HEK293 (cell line): ENCODE measurements around the gene MUC2.

Experiments used
- CTCF ChIA-PET: fragments of 350-600 bp; formaldehyde crosslinking; extraction: SDS; loops from one replicate; lab custom pipeline; 2021; ENCODE audit warnings: antibody characterized with exemption; lab: Yijun Ruan, JAX
- POLR2A ChIA-PET: fragments of 300-600 bp; formaldehyde crosslinking; extraction: SDS; loops from one replicate; lab custom pipeline; 2020; ENCODE audit warnings: antibody characterized with exemption, inconsistent platforms; lab: Yijun Ruan, JAX
- H3K27ac ChIP-seq: fragments of 200-500 bp; sonication (Bioruptor generic); 2 replicates; pipeline ENCODE4 v1.5.1; 2014; ENCODE audit warnings: low read depth, low read length, control low read depth, inconsistent platforms; ENCODE audit errors: extremely low read depth
- H3K36me3 ChIP-seq, 2 experiments: fragments of 200-500 bp in 1 of 2; sonication (Bioruptor generic) in 1 of 2; 1 replicate in 1 of 2; 2 replicates in 1 of 2; pipeline ENCODE4 v1.5.1; 2014 to 2017; ENCODE audit warnings: inconsistent platforms in 2 of 2, low read length in 2 of 2; ENCODE audit not compliant: control insufficient read depth in 2 of 2, insufficient read depth in 1 of 2
- H3K4me1 ChIP-seq: fragments of 200-500 bp; sonication (Bioruptor generic); 2 replicates; pipeline ENCODE4 v1.5.1; 2014; ENCODE audit warnings: mild to moderate bottlenecking, low read length, inconsistent platforms; ENCODE audit not compliant: control insufficient read depth, insufficient read depth
- H3K4me3 ChIP-seq: 2 replicates; pipeline ENCODE4 v1.5.1; 2011; ENCODE audit warnings: low read depth, mild to moderate bottlenecking, control low read depth, low read length, moderate library complexity
- H3K9me3 ChIP-seq: fragments of 200-500 bp; sonication (Bioruptor generic); 2 replicates; pipeline ENCODE4 v1.5.1; 2014; ENCODE audit warnings: low read depth, low read length, inconsistent platforms; ENCODE audit not compliant: control insufficient read depth, insufficient read depth
- EGR2 ChIP-seq: fragments of 450-650 bp; formaldehyde crosslinking; IDR thresholded peaks from 2 replicates; pipeline ENCODE4 v1.5.1; 2016; ENCODE audit warnings: low read depth, missing biosample characterization, missing genetic modification characterization
- GLI2 ChIP-seq: fragments of 450-650 bp; formaldehyde crosslinking; IDR thresholded peaks from 2 replicates; pipeline ENCODE4; 2017; ENCODE audit warnings: missing biosample characterization, missing genetic modification characterization, low read depth, borderline replicate concordance
- KLF10 ChIP-seq: fragments of 450-650 bp; IDR thresholded peaks from 2 replicates; pipeline ENCODE4 v1.5.1; 2018; ENCODE audit warnings: missing biosample characterization, mild to moderate bottlenecking, missing genetic modification characterization
- SP2 ChIP-seq: fragments of 450-650 bp; formaldehyde crosslinking; IDR thresholded peaks from 2 replicates; pipeline ENCODE4 v1.5.1; 2016; ENCODE audit warnings: missing biosample characterization, missing genetic modification characterization
- WT1 ChIP-seq: fragments of 450-650 bp; formaldehyde crosslinking; IDR thresholded peaks from 2 replicates; pipeline ENCODE4 v1.5.1; 2016; ENCODE audit warnings: missing biosample characterization, missing genetic modification characterization
- ZFHX2 ChIP-seq: fragments of 450-650 bp; formaldehyde crosslinking; conservative IDR thresholded peaks from 2 replicates; pipeline ENCODE4 v1.5.1; 2016; ENCODE audit warnings: missing biosample characterization, missing genetic modification characterization
- ZNF121 ChIP-seq: fragments of 450-650 bp; formaldehyde crosslinking; IDR thresholded peaks from 2 replicates; pipeline ENCODE4 v1.5.1; 2016; ENCODE audit warnings: missing biosample characterization, missing genetic modification characterization
- ZNF138 ChIP-seq: fragments of 450-650 bp; formaldehyde crosslinking; IDR thresholded peaks from 2 replicates; pipeline ENCODE4 v1.5.1; 2016; ENCODE audit warnings: missing biosample characterization, missing genetic modification characterization, borderline replicate concordance
- ZNF146 ChIP-seq: fragments of 450-650 bp; formaldehyde crosslinking; IDR thresholded peaks from 2 replicates; pipeline ENCODE4 v1.5.1; 2016; ENCODE audit warnings: missing biosample characterization, missing genetic modification characterization
- ZNF19 ChIP-seq: fragments of 450-650 bp; formaldehyde crosslinking; IDR thresholded peaks from 2 replicates; pipeline ENCODE4; 2016; ENCODE audit warnings: missing biosample characterization, missing genetic modification characterization, low read depth
- ZNF2 ChIP-seq: fragments of 450-650 bp; formaldehyde crosslinking; IDR thresholded peaks from 2 replicates; pipeline ENCODE4 v1.5.1; 2016; ENCODE audit warnings: missing biosample characterization, missing genetic modification characterization
- ZNF350 ChIP-seq: fragments of 450-650 bp; formaldehyde crosslinking; IDR thresholded peaks from 2 replicates; pipeline ENCODE4 v1.5.0; 2017; ENCODE audit warnings: missing biosample characterization, mild to moderate bottlenecking, missing genetic modification characterization
- ZNF433 ChIP-seq: fragments of 450-650 bp; formaldehyde crosslinking; IDR thresholded peaks from 2 replicates; pipeline ENCODE4 v1.5.1; 2016; ENCODE audit warnings: missing biosample characterization, missing genetic modification characterization, low read depth
- ZNF501 ChIP-seq: fragments of 450-650 bp; formaldehyde crosslinking; IDR thresholded peaks from 2 replicates; pipeline ENCODE4 v1.5.1; 2016; ENCODE audit warnings: missing biosample characterization, missing genetic modification characterization
- ZNF521 ChIP-seq: fragments of 450-650 bp; formaldehyde crosslinking; IDR thresholded peaks from 2 replicates; pipeline ENCODE4 v1.5.1; 2017; ENCODE audit warnings: missing biosample characterization, mild to moderate bottlenecking, missing genetic modification characterization
- ZNF791 ChIP-seq: fragments of 450-650 bp; formaldehyde crosslinking; IDR thresholded peaks from 2 replicates; pipeline ENCODE4 v1.5.1; 2016; ENCODE audit warnings: missing biosample characterization, missing genetic modification characterization
- ZNF843 ChIP-seq: fragments of 450-650 bp; formaldehyde crosslinking; IDR thresholded peaks from 2 replicates; pipeline ENCODE4 v1.5.1; 2016; ENCODE audit warnings: missing biosample characterization, missing genetic modification characterization
- ZSCAN23 ChIP-seq: fragments of 450-650 bp; formaldehyde crosslinking; IDR thresholded peaks from 2 replicates; pipeline ENCODE4 v1.5.1; 2016; ENCODE audit warnings: missing biosample characterization, missing genetic modification characterization
- TF ChIP-seq, protein P1 (sequence below): fragments of 450-650 bp; formaldehyde crosslinking; IDR thresholded peaks from 2 replicates; pipeline ENCODE4 v1.5.1; 2016; ENCODE audit warnings: missing biosample characterization, missing genetic modification characterization
- TF ChIP-seq, protein P2 (sequence below): IDR thresholded peaks from 2 replicates; pipeline ENCODE4 v1.6.1; 2011; ENCODE audit warnings: mild to moderate bottlenecking, low read depth, low read length, borderline replicate concordance

The MUC2 gene

DNA sequence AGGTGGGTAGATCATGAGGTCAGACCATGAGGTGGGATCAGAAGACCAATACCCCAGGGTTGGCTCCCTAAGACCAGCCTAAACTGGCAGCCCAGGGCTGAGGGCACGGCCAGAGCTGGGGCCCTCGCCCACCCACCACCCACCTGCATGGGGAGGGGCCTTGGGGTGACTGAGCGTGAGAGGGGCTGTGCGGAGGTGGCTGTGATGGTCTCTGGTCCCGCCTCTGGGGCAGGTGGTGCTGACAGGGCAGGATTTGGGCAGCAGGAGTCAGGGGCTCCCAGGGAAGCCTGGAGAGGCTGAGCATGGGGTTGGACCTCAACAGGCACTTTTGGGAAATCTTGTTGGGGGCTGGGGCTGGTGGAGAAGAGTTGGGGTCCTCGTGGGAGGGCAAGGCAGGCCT lies 43.3 kb downstream of the MUC2 start:
- CTCF ChIA-PET, result no interaction called here
- Histone ChIP-seq H3K4me3 (no peak overlapping the region), H3K9me3 (no peaks in the 10 kb centered on the region), H3K4me1 (no peaks in the 10 kb centered on the region), H3K27ac (no peak overlapping the region), H3K36me3 (no peaks in the 10 kb centered on the region)
- TF ChIP-seq ZFHX2 (tag by site-specific recombination) (peak; percentile 42), ZNF19 (no peak), EGR2 (0 out of 2 replicates have a peak, but pooled peaks have one; percentile 6)
- POLR2A ChIA-PET, result no interaction called here

DNA sequence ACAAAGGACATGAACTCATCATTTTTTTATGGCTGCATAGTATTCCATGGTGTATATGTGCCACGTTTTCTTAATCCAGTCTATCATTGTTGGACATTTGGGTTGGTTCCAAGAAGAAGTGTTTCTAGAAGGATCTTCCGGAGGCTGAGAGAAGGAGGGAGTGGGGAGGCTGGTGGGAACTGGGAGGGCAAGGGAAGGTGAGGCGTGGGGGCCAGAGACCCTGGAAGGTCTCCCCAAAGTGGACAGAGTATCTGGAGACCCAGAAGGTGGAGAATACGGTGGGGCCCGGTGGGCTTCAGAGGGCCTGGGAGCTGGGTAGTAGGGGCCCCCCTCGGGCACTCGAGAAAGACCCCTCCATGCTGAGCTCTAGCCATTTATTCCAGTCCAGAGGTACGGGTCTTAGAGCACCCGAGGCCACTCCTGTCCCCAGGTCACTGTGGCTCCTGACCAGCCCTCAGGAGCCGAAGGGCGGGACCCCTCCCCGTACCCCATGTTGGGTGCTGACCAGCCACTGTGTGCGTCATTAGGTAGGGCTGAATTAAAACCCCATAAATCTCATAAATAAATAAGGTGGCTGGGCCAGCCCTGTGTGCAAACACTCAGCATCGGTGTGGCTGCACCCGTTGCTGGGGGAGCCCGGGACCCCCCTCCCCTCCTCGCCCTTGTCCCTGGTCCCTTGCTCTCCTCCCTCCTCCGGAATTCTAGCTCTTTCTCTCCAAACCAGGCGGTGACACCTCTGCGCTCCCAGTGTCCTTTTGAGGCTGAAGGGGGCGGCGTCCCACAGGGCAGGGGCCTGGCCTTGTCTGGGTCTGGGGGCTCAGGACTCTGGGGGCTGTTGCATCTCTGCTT lies 44.3 kb downstream of the MUC2 start:
- H3K36me3 ChIP-seq, result no peaks in the 10 kb centered on the region
- TF ChIP-seq ZNF433 (tag by site-specific recombination), result no peak
- 0 out of 2 replicates have a peak, but pooled peaks have one; percentile 6 for TF ChIP-seq ZNF146 (tag by site-specific recombination)
- TF ChIP-seq, all 188 proteins: peak for 1
- no peak overlapping the region for H3K4me3 ChIP-seq
- no peaks in the 10 kb centered on the region for H3K9me3 ChIP-seq
- ChIA-PET POLR2A (no interaction called here), CTCF (interaction anchor here (0.7 kb wide), 1 partner anchor 448 kb away, joined by 4 read pairs; no protein-coding TSS in a partner anchor)
- no peak overlapping the region for H3K27ac ChIP-seq
- no peaks in the 10 kb centered on the region for H3K4me1 ChIP-seq

DNA sequence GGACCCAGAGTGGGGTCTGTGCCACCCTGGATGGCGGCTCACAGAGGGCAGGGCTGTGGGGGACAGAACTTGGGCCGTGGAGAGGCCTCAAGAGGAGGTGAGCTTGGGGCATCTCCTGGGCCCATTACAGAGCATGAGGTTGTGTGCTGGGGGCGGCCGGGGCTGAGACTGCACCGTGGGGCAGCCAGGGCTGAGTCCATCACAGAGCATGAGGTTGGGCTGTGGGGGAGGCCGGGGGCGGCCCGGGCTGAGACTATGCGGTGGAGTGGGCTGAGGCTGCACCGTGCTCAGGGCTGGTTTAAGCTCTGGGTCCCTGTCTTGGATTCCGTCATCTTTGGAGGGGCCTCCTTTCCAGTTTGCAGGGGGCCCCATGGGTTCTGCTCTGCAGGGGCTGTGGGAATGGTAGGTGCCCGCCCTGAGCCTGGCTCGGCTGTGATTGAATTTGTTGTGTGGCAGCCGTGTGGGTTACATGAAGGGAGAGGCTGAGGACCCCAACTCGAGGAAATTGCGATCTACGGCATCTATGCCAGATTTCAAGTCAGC lies 45.0 kb downstream of the MUC2 start:
- no peak for TF ChIP-seq ZNF138 (tag by site-specific recombination)
- no peak for TF ChIP-seq GLI2 (tag by site-specific recombination)
- no peak for TF ChIP-seq ZNF121 (tag by site-specific recombination)
- no peak for TF ChIP-seq ZNF843 (tag by site-specific recombination)
- TF ChIP-seq, protein P1, sequence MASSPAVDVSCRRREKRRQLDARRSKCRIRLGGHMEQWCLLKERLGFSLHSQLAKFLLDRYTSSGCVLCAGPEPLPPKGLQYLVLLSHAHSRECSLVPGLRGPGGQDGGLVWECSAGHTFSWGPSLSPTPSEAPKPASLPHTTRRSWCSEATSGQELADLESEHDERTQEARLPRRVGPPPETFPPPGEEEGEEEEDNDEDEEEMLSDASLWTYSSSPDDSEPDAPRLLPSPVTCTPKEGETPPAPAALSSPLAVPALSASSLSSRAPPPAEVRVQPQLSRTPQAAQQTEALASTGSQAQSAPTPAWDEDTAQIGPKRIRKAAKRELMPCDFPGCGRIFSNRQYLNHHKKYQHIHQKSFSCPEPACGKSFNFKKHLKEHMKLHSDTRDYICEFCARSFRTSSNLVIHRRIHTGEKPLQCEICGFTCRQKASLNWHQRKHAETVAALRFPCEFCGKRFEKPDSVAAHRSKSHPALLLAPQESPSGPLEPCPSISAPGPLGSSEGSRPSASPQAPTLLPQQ (tag by site-specific recombination), result no peak
- TF ChIP-seq ZSCAN23 (tag by site-specific recombination), result no peak
- TF ChIP-seq KLF10 (tag by site-specific recombination), result no peak
- TF ChIP-seq, protein P2, sequence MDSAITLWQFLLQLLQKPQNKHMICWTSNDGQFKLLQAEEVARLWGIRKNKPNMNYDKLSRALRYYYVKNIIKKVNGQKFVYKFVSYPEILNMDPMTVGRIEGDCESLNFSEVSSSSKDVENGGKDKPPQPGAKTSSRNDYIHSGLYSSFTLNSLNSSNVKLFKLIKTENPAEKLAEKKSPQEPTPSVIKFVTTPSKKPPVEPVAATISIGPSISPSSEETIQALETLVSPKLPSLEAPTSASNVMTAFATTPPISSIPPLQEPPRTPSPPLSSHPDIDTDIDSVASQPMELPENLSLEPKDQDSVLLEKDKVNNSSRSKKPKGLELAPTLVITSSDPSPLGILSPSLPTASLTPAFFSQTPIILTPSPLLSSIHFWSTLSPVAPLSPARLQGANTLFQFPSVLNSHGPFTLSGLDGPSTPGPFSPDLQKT, result no peak
- no peak for TF ChIP-seq SP2 (tag by site-specific recombination)
- no peak for TF ChIP-seq ZNF791 (tag by site-specific recombination)
- TF ChIP-seq WT1, result no peak
- no peak for TF ChIP-seq ZNF521 (tag by site-specific recombination)
- TF ChIP-seq ZNF501, result no peak
- no peak for TF ChIP-seq ZNF2 (tag by site-specific recombination)
- no peak for TF ChIP-seq ZNF350 (tag by site-specific recombination)
- CTCF ChIA-PET, result interaction anchor here (0.7 kb wide), 1 partner anchor 448 kb away, joined by 4 read pairs; no protein-coding TSS in a partner anchor
- POLR2A ChIA-PET, result no interaction called here

More for the DNA sequence above, 45.0 kb downstream of the MUC2 start:
- Histone ChIP-seq H3K9me3 (no peaks in the 10 kb centered on the region), H3K27ac (no peak overlapping the region), H3K4me3 (no peak overlapping the region), H3K36me3 (no peaks in the 10 kb centered on the region), H3K4me1 (no peaks in the 10 kb centered on the region)
